ENCODE results near the gene ASAH2. TPM values are rescaled to one million over a fixed set of nuclear protein-coding genes. Genes with fewer than 3 reads are reported as not detected.

ASAH2 gene
- total RNA-seq (ENCODE audit: unreplicated experiment): 11.3 TPM
- long read RNA-seq: 0 reads

DNA sequence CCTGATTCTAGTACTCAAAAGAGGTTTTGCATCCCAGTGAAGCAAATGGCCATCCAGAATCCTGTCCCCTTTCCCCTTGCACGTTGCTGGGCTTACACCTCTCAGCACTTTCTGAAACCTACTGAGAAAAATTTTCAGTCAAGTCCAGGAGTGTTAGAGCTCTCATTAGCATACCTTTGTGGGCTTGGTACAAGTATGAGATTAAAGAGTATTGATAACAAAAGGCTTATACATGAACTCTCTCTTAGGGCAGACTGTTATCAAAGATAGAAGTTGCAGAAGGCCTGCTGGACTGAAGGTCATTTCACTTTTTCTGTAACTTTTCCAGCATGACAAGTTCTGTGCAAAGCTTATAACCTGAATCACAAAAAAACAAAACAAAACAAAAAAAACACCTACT lies at the start of gene ASAH2:
Gene ASAH2, minus strand, starts transcription at position 123 of the 400 bp plus-strand sequence. CDS start 2,906 bp downstream, outside the sequence.
- no peak within 1 kb of the TSS for H3K4me3 Mint-ChIP-seq (ENCODE audit: unreplicated experiment)
- no peaks in the 10 kb centered on the region for H3K27me3 Mint-ChIP-seq (ENCODE audit: unreplicated experiment)
- H3K27ac Mint-ChIP-seq (ENCODE audit: unreplicated experiment): no peak within 1 kb of the TSS
- no peaks in the 10 kb centered on the region for H3K9me3 Mint-ChIP-seq (ENCODE audit: unreplicated experiment)
- peaks cover 9% of the 10 kb centered on the region for H3K4me1 Mint-ChIP-seq (ENCODE audit: low read depth, unreplicated experiment)
- no peak for DNase-seq
- TF ChIP-seq, protein P1, sequence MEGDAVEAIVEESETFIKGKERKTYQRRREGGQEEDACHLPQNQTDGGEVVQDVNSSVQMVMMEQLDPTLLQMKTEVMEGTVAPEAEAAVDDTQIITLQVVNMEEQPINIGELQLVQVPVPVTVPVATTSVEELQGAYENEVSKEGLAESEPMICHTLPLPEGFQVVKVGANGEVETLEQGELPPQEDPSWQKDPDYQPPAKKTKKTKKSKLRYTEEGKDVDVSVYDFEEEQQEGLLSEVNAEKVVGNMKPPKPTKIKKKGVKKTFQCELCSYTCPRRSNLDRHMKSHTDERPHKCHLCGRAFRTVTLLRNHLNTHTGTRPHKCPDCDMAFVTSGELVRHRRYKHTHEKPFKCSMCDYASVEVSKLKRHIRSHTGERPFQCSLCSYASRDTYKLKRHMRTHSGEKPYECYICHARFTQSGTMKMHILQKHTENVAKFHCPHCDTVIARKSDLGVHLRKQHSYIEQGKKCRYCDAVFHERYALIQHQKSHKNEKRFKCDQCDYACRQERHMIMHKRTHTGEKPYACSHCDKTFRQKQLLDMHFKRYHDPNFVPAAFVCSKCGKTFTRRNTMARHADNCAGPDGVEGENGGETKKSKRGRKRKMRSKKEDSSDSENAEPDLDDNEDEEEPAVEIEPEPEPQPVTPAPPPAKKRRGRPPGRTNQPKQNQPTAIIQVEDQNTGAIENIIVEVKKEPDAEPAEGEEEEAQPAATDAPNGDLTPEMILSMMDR (IDR thresholded peaks at IDR 0.05; ENCODE audit: partially characterized antibody, unreplicated experiment): no peak
- H3K36me3 Mint-ChIP-seq (ENCODE audit: unreplicated experiment): no peaks in the 10 kb centered on the region

DNA sequence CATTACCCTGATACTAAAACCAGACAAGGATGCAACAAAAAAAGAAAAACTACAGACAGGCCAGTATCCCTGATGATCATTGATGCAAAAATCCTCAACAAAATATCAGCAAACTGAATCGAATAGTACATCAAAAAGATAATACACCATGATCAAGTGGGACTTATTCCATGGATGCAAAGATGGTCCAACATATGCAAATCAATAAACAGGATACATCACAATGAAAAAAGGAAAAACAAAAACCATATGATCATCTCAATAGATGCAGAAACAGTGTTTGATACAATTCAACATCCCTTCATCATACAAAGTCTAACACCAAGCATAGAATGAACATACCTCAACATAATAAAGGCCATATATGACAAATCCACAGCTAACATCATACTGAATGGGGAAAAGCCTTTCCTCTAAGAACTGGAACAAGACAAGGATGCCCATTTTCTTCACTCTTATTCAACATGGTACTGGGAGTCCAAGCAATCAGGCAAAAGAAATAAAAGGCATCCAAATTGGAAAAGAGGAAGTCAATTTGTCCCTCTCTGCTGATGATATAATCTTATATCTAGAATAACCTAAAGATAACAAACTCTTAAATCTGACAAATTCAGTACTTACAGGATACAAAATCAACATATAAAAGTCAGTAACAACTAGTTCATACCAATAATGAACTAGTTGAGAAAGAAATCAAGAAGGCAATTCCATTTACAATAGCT lies 48.8 kb upstream of the ASAH2 start:
- H3K9me3 Mint-ChIP-seq (ENCODE audit: unreplicated experiment): peaks cover 3% of the 10 kb centered on the region
- no peak overlapping the region for H3K27ac Mint-ChIP-seq (ENCODE audit: unreplicated experiment)
- DNase-seq: no peak
- TF ChIP-seq, protein P1 (IDR thresholded peaks at IDR 0.05; ENCODE audit: partially characterized antibody, unreplicated experiment): no peak
- no peak overlapping the region for H3K4me3 Mint-ChIP-seq (ENCODE audit: unreplicated experiment)
- H3K36me3 Mint-ChIP-seq (ENCODE audit: unreplicated experiment): peaks cover 6% of the 10 kb centered on the region
- H3K27me3 Mint-ChIP-seq (ENCODE audit: unreplicated experiment): no peaks in the 10 kb centered on the region
- no peaks in the 10 kb centered on the region for H3K4me1 Mint-ChIP-seq (ENCODE audit: low read depth, unreplicated experiment)

DNA sequence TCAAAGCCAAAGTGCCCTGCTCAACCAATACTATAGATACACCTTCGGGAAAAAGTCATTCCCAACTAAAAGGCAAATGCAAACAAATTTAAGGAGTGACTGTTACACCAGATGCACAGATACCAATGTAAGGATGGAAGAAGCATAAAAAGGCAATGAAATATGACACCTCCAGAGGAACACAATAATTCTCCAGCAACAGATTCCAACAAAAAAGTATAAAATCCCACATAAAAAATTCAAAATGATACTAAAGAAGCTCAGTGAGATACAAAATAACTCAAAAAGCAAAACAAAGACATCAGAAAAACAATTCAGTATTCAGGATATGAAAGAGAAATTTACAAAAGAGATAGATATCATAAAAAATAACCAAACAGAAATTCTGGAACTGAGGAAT lies 44.1 kb upstream of the ASAH2 start:
- Mint-ChIP-seq H3K4me3 (ENCODE audit: unreplicated experiment) (no peak overlapping the region), H3K9me3 (ENCODE audit: unreplicated experiment) (peaks cover 3% of the 10 kb centered on the region), H3K27me3 (ENCODE audit: unreplicated experiment) (no peaks in the 10 kb centered on the region), H3K4me1 (ENCODE audit: low read depth, unreplicated experiment) (no peaks in the 10 kb centered on the region), H3K36me3 (ENCODE audit: unreplicated experiment) (peaks cover 6% of the 10 kb centered on the region), H3K27ac (ENCODE audit: unreplicated experiment) (no peak overlapping the region)
- no peak for DNase-seq
- TF ChIP-seq, protein P1 (IDR thresholded peaks at IDR 0.05; ENCODE audit: partially characterized antibody, unreplicated experiment): no peak

DNA sequence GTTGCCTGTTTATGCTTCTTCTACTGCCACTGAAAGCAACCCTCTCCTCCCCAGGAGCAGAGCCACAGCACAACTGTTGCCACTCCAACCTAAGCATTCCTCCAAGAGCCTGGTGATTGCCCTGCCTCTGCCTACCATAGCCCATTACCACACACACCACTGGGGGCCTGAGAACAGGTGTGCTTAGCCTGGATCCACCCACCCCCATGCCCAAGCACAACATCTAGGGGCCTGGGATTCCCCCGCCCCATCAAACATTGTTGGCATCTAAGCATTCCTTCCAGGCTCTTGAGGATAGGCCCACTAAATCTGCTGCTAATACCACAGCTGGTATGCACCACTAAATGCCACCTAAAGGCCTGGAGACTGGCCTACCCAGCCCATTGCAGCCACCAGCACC lies 43.3 kb upstream of the ASAH2 start:
- TF ChIP-seq, protein P1 (IDR thresholded peaks at IDR 0.05; ENCODE audit: partially characterized antibody, unreplicated experiment): no peak
- DNase-seq: no peak
- H3K4me3 Mint-ChIP-seq (ENCODE audit: unreplicated experiment): no peak overlapping the region
- H3K36me3 Mint-ChIP-seq (ENCODE audit: unreplicated experiment): peaks cover 6% of the 10 kb centered on the region
- H3K4me1 Mint-ChIP-seq (ENCODE audit: low read depth, unreplicated experiment): no peaks in the 10 kb centered on the region
- H3K27me3 Mint-ChIP-seq (ENCODE audit: unreplicated experiment): no peaks in the 10 kb centered on the region
- H3K9me3 Mint-ChIP-seq (ENCODE audit: unreplicated experiment): peaks cover 3% of the 10 kb centered on the region
- H3K27ac Mint-ChIP-seq (ENCODE audit: unreplicated experiment): no peak overlapping the region

DNA sequence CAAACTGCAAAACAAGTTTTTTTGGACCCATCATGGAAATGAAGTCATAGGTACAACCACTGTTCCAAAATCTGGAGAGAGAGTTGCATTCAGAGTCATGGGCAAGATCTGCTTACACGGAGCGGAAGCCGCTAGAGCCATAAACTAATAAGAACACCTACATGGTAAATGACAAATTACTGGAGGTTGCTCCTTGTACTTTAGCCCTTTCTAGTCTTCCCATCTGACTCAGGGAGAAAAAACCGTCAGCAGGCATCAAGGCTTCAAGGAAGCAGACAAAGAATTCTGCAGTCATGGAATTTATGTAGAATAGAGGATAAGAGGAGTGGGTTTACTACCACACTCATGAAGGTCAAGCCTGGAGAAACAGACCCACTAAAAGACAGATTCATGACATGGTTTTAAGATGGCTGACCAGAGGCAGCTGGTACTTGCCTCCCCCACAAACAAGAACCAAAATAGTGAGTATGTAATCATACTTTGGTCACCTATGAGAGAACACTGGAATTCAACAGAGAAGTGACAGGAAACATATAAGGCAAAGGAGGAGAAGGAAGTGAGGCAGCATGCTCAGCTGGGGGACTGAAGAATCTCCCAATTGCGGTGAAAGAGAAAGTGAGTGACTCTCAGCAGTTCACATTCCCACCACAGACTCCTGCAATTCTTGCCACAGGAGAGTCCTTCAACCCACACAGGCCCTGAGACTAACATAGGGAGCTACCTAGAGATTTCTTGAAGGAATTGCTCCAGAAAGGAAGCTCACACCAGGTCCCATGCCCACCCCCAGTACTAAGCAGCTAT lies 42.4 kb upstream of the ASAH2 start:
- TF ChIP-seq, protein P1 (IDR thresholded peaks at IDR 0.05; ENCODE audit: partially characterized antibody, unreplicated experiment): no peak
- Mint-ChIP-seq H3K9me3 (ENCODE audit: unreplicated experiment) (peaks cover 3% of the 10 kb centered on the region), H3K4me1 (ENCODE audit: low read depth, unreplicated experiment) (no peaks in the 10 kb centered on the region), H3K27me3 (ENCODE audit: unreplicated experiment) (no peaks in the 10 kb centered on the region), H3K36me3 (ENCODE audit: unreplicated experiment) (peaks cover 6% of the 10 kb centered on the region), H3K27ac (ENCODE audit: unreplicated experiment) (no peak overlapping the region), H3K4me3 (ENCODE audit: unreplicated experiment) (no peak overlapping the region)
- no peak for DNase-seq
